Activated CD8-positive, alpha-beta T cell treated with anti-CD3 and anti-CD28 coated beads for 36 hours (primary cell): ENCODE data around the gene HOXD10. TPM values are rescaled to one million over a fixed set of nuclear protein-coding genes. Genes with fewer than 3 reads are reported as not detected.

Experiments used
- ATAC-seq: fragments of 200-7000 bp; cut with Tn5 transposase; one replicate; pipeline ENCODE4 v1.10.0; 2021; ENCODE audit warnings: mild to moderate bottlenecking, moderate library complexity
- CTCF ChIA-PET: fragments of 350-600 bp; sonication (Branson Sonifier 250); formaldehyde crosslinking; loops from one replicate; lab custom pipeline; 2021; ENCODE audit warnings: antibody characterized with exemption; lab: Charles Lee
- POLR2A ChIA-PET: fragments of 350-600 bp; sonication (Branson Sonifier 250); formaldehyde crosslinking; loops from one replicate; lab custom pipeline; 2021; ENCODE audit warnings: antibody characterized with exemption; lab: Charles Lee
- DNase-seq: peaks from one replicate; pipeline ENCODE4 v3.0.0-alpha.2; 2020
- H3K27ac Mint-ChIP-seq: one replicate; pipeline ENCODE4 v1.8.0; 2021; ENCODE audit warnings: mild to moderate bottlenecking, mixed read lengths
- H3K27me3 Mint-ChIP-seq: one replicate; pipeline ENCODE4 v1.8.0; 2021; ENCODE audit warnings: mixed read lengths
- H3K36me3 Mint-ChIP-seq: one replicate; pipeline ENCODE4 v1.8.0; 2021; ENCODE audit warnings: low read depth, mixed read lengths
- H3K4me1 Mint-ChIP-seq: one replicate; pipeline ENCODE4 v1.8.0; 2021; ENCODE audit warnings: low read depth, mixed read lengths
- H3K4me3 Mint-ChIP-seq: one replicate; pipeline ENCODE4 v1.8.0; 2021; ENCODE audit warnings: mild to moderate bottlenecking, moderate library complexity, mixed read lengths
- H3K9me3 Mint-ChIP-seq: one replicate; pipeline ENCODE4 v1.8.0; 2021; ENCODE audit warnings: mixed read lengths
- CTCF ChIP-seq: fragments of 200-600 bp; IDR thresholded peaks from one replicate; pipeline ENCODE4 v1.8.0; 2022; ENCODE audit warnings: antibody characterized with exemption, mild to moderate bottlenecking
- intact Hi-C: fragments of 100-400 bp; cut with micrococcal nuclease; formaldehyde crosslinking; loops from one replicate; pipeline ENCODE4 v1.10.0; 2022
- total RNA-seq, 2 experiments: library from RNA; stranded (reverse); gene quantifications; one replicate each; pipeline ENCODE4 v1.2.3, GENCODE V29; 2021

HOXD10 gene
- total RNA-seq, 2 experiments from 2014 or later, result not detected

GRCh38 chr2:176155356-176156044, 38.9 kb downstream of the HOXD10 start:
- no peak overlapping the region for H3K27ac Mint-ChIP-seq

DNA sequence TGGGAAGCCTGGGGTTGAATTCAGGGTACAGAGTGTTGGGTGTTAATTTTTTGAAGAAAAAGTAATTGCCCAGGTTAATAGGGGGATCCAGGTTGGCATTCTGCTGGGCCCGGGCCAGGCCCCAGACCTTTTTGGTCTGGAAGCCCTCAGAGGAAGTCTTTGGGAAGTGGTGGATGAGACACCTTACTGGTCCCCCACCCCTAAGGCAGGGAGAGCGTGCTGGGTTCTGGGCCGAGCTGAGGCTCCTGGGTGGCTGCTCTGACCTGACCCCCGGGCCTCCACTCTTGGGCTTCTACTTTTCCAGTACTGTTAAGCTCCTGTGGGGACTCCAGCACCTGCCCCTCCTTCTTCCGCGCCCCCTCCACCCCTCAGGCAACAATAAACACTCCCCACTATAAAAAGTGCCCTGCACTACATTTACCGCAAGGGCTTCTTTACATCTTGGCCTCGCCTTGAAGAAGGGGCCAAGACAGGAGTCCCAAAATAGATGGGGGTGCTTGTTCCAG, 39.8 kb downstream of the HOXD10 start:
- DNase-seq (no peak), ATAC-seq (no peak)
- Mint-ChIP-seq H3K4me3 (no peak overlapping the region), H3K9me3 (no peaks in the 10 kb centered on the region), H3K27ac (no peak overlapping the region), H3K27me3 (peaks cover 68% of the 10 kb centered on the region), H3K36me3 (no peaks in the 10 kb centered on the region), H3K4me1 (peaks cover 15% of the 10 kb centered on the region)
- ChIA-PET POLR2A (no interaction called here), CTCF (interaction anchor here (2.1 to 2.3 kb wide), 2 partner anchors 17 to 46 kb away, joined by 4 to 7 read pairs; no protein-coding TSS in a partner anchor)
- TF ChIP-seq CTCF, result no peak
- intact Hi-C loops, result no loop called here

More at GRCh38 chr2:176155356-176156044, 38.9 kb downstream of the HOXD10 start:
- Mint-ChIP-seq H3K4me1 (peaks cover 15% of the 10 kb centered on the region), H3K27me3 (peaks cover 70% of the 10 kb centered on the region), H3K4me3 (no peak overlapping the region), H3K36me3 (no peaks in the 10 kb centered on the region), H3K9me3 (no peaks in the 10 kb centered on the region)
- intact Hi-C loops, result no loop called here
- ATAC-seq (no peak), DNase-seq (no peak)
- no peak for TF ChIP-seq CTCF
- ChIA-PET POLR2A (no interaction called here), CTCF (interaction anchor here (1.0 to 2.3 kb wide), 5 partner anchors 16 to 399 kb away, joined by 3 to 7 read pairs (median 4); no protein-coding TSS in a partner anchor)

DNA sequence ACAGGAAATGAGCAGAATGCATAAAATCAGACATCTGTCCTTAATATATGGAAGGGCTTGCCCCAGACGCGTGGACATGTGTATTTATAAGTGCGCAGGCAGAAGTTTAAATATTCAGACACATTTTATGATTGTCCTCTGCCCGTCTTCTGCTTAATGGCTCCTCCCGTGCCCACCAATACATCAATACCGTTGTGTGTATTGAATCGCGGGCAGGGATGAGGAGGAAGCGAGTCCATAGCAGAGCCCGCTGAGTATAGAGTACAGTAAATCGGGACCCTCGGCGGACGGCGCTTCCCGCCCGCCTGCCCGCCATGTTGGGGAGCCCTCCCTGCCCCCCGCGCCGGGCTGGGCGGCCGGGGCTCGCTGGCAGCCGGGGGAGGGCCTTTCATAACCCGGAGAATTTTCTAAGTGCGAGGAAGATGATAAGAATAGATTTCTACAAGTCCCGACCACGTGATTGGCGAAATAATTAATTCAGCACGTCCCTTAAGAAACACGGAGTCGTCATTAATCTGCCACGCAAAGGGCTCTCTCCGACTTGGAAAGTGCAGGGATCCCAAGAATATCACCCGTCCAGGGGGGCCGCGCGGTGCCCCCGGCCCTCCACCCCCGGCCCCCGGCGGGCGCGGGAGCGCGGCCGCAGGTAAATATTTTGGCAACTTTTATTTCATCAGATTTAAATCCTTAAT, 40.4 kb downstream of the HOXD10 start, which contains the start of gene HOXD3:
Gene HOXD3 (plus strand): TSS at position 501 of the 692 bp plus-strand sequence. CDS start 11,808 bp downstream, outside the sequence.
- ChIA-PET POLR2A (interaction anchor here (0.6 kb wide), 1 partner anchor 12 kb away, joined by 3 read pairs; no protein-coding TSS in a partner anchor), CTCF (no interaction called here)
- no peak for DNase-seq
- no peak for ATAC-seq
- intact Hi-C loops, result no loop called here
- Mint-ChIP-seq H3K27ac (no peak within 1 kb of the TSS), H3K4me3 (peak within 1 kb of the TSS; percentile 28), H3K9me3 (no peaks in the 10 kb centered on the region), H3K36me3 (no peaks in the 10 kb centered on the region), H3K27me3 (peaks cover 70% of the 10 kb centered on the region), H3K4me1 (peaks cover 15% of the 10 kb centered on the region)
- no peak for TF ChIP-seq CTCF

- peak overlapping the region; percentile 28 for H3K4me3 Mint-ChIP-seq
- H3K27me3 Mint-ChIP-seq, result peaks cover 71% of the 10 kb centered on the region
- H3K4me1 Mint-ChIP-seq, result peaks cover 12% of the 10 kb centered on the region
- DNase-seq (peak; percentile 29), ATAC-seq (no peak)
- intact Hi-C loops, result no loop called here
- CTCF ChIA-PET, result interaction anchor here (1.1 kb wide), 1 partner anchor 297 kb away, joined by 3 read pairs; no protein-coding TSS in a partner anchor
- POLR2A ChIA-PET, result interaction anchor here (0.6 kb wide), 1 partner anchor 13 kb away, joined by 3 read pairs; no protein-coding TSS in a partner anchor
- no peaks in the 10 kb centered on the region for H3K36me3 Mint-ChIP-seq
- no peak overlapping the region for H3K27ac Mint-ChIP-seq
- no peaks in the 10 kb centered on the region for H3K9me3 Mint-ChIP-seq
- TF ChIP-seq CTCF, result no peak
Measured at GRCh38 chr2:176157499-176158185, 41.1 kb downstream of the HOXD10 start.
